ENCODE results near the gene ACAP1. TPM values are rescaled to one million over a fixed set of nuclear protein-coding genes. Genes with fewer than 3 reads are reported as not detected.
A peak's percentile ranks its signal among the peaks of the same experiment; 100 is the strongest.

Gene ACAP1
- total RNA-seq, 1 experiment from 2014 or later: 8.8 TPM

- no peak for TF ChIP-seq CTCF (IDR thresholded peaks at IDR 0.05 in 2 of 3, conservative IDR thresholded peaks at IDR 0.05 in 1 of 3; ENCODE audit: borderline replicate concordance in 1 of 3, insufficient read depth in 1 of 3, low read depth in 2 of 3, low read length in 2 of 3)
- TF ChIP-seq EGR1 (IDR thresholded peaks at IDR 0.05; ENCODE audit: low read depth): no peak
- no peak for TF ChIP-seq REST (IDR thresholded peaks at IDR 0.05; ENCODE audit: low read depth)
- TF ChIP-seq SP1 (IDR thresholded peaks at IDR 0.05; ENCODE audit: low read depth): no peak
- TF ChIP-seq FOSL1 (IDR thresholded peaks at IDR 0.05; ENCODE audit: low read depth): no peak
- no peak for TF ChIP-seq POLR2A (IDR thresholded peaks at IDR 0.05; ENCODE audit: borderline replicate concordance, extremely low read depth, insufficient read depth, insufficient read length)
These were observed 55.0 kb downstream of the ACAP1 start (continued) for GRCh38 chr17:7391307-7391706.

GRCh38 chr17:7392696-7393612 is 56.6 kb downstream of the ACAP1 start:
- peaks cover 10 to 18% of the 10 kb centered on the region in 2 experiments; a peak in 3 of 4 replicates for H3K36me3 ChIP-seq (ENCODE audit: control insufficient read depth in 1 of 2, insufficient read depth in 2 of 2, low read length in 2 of 2)
- BruUV-seq (replicated peaks): no TSS peak
- intact Hi-C loops (cut with micrococcal nuclease): loop anchor here (5.0 kb wide), 1 partner anchor 36 kb away; the partner anchor contains the start of gene TMEM95
- no peaks in the 10 kb centered on the region for H3K27me3 ChIP-seq (ENCODE audit: insufficient read depth, low read length)
- ChIA-PET POLR2A (no interaction called here), CTCF (interaction anchor here (1.8 kb wide), 1 partner anchor 44 kb away, joined by 6 read pairs; no protein-coding TSS in a partner anchor), RAD21 (ENCODE audit: low non-redundant PET in 1 of 2, low total read pairs in 2 of 2, uncharacterized antibody in 2 of 2, unreplicated experiment in 2 of 2) (no interaction called here)
- H3K79me2 ChIP-seq (ENCODE audit: insufficient read depth, low read length): 0 out of 2 replicates have a peak, but pooled peaks cover 7% of the 10 kb centered on the region
- no peaks in the 10 kb centered on the region for H3K9me3 ChIP-seq (ENCODE audit: control insufficient read depth in 1 of 2, insufficient read depth in 1 of 2, low read depth in 1 of 2, low read length in 2 of 2)
- H3K4me3 ChIP-seq (replicated peaks in 1 of 2; ENCODE audit: low read depth in 1 of 2, low read length in 2 of 2): peak overlapping the region; percentile 58 to 84
- peak overlapping the region; percentile 75 for H3K9ac ChIP-seq (ENCODE audit: low read length)
- no peaks in the 10 kb centered on the region for H3K9me2 ChIP-seq (ENCODE audit: insufficient read depth)
- peak overlapping the region; percentile 97 for H3K4me2 ChIP-seq (ENCODE audit: low read length)
- H4K20me1 ChIP-seq (ENCODE audit: insufficient read depth): no peaks in the 10 kb centered on the region
- H3K27ac ChIP-seq (ENCODE audit: low read depth, low read length): peak overlapping the region; percentile 93
- DNase-seq (ENCODE audit: low read depth, low spot score): no peak
- ATAC-seq: no peak
- H3K4me1 ChIP-seq (ENCODE audit: control insufficient read depth in 1 of 2, insufficient read depth in 2 of 2, low read length in 2 of 2): peaks cover 7 to 22% of the 10 kb centered on the region in 2 experiments; a peak in 3 of 4 replicates
- no peak overlapping the region for H2AFZ ChIP-seq (ENCODE audit: low read depth, low read length, poor library complexity, severe bottlenecking)
- no peak for TF ChIP-seq ZBTB33 (IDR thresholded peaks at IDR 0.05; ENCODE audit: extremely low read depth, insufficient replicate concordance, low read length)
- no peak for TF ChIP-seq REST (IDR thresholded peaks at IDR 0.05; ENCODE audit: low read depth)
- no peak for TF ChIP-seq CEBPB (IDR thresholded peaks at IDR 0.05; ENCODE audit: low read depth)

All from HCT116 (cell line).